ENCODE results near the gene FAM222A. TPM values are rescaled to one million over a fixed set of nuclear protein-coding genes. Genes with fewer than 3 reads are reported as not detected.

The FAM222A gene
- total RNA-seq, 1 donor from 2014 or later, result 13.9 TPM

DNA sequence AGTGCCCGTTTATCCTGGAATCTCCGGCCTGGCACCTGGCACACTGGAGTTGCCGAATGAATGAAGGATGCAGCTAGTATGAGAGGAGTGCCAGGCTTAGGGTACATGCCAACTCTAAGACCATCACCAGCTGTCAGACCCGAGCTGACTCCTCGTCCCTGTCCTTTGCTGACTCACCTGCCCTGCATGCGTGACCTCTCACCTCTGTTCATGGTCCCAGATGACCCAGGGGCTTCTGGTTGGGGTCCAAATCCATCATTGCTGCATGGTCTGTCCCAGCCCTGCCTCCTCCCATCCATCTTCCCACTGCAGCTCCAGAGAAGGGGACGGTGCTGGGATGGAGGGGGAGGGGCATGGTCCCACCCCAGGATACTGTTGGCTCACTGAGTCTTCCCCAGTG is 9.9 kb upstream of the FAM222A start:
- TF ChIP-seq, protein P1, sequence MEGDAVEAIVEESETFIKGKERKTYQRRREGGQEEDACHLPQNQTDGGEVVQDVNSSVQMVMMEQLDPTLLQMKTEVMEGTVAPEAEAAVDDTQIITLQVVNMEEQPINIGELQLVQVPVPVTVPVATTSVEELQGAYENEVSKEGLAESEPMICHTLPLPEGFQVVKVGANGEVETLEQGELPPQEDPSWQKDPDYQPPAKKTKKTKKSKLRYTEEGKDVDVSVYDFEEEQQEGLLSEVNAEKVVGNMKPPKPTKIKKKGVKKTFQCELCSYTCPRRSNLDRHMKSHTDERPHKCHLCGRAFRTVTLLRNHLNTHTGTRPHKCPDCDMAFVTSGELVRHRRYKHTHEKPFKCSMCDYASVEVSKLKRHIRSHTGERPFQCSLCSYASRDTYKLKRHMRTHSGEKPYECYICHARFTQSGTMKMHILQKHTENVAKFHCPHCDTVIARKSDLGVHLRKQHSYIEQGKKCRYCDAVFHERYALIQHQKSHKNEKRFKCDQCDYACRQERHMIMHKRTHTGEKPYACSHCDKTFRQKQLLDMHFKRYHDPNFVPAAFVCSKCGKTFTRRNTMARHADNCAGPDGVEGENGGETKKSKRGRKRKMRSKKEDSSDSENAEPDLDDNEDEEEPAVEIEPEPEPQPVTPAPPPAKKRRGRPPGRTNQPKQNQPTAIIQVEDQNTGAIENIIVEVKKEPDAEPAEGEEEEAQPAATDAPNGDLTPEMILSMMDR (conservative IDR thresholded peaks at IDR 0.05), result no peak
- no peaks in the 10 kb centered on the region for H3K9me3 Mint-ChIP-seq
- H3K27me3 Mint-ChIP-seq (ENCODE audit: low read depth), result no peaks in the 10 kb centered on the region
- peaks cover 7% of the 10 kb centered on the region for H3K4me1 Mint-ChIP-seq
- H3K36me3 Mint-ChIP-seq (ENCODE audit: low read depth), result no peaks in the 10 kb centered on the region
- H3K27ac Mint-ChIP-seq (ENCODE audit: unreplicated experiment), result no peak overlapping the region
- no peak overlapping the region for H3K4me3 Mint-ChIP-seq
- no peak for DNase-seq (ENCODE audit: low read depth, low spot score)

GRCh38 chr12:109704371-109705098 is 9.1 kb upstream of the FAM222A start:
- Mint-ChIP-seq H3K27me3 (ENCODE audit: low read depth) (no peaks in the 10 kb centered on the region), H3K36me3 (ENCODE audit: low read depth) (no peaks in the 10 kb centered on the region), H3K4me1 (peaks cover 15% of the 10 kb centered on the region), H3K4me3 (no peak overlapping the region), H3K27ac (ENCODE audit: unreplicated experiment) (no peak overlapping the region), H3K9me3 (no peaks in the 10 kb centered on the region)
- no peak for DNase-seq (ENCODE audit: low read depth, low spot score)
- TF ChIP-seq, protein P1 (conservative IDR thresholded peaks at IDR 0.05), result no peak

GRCh38 chr12:109705291-109705690 is 8.3 kb upstream of the FAM222A start:
- TF ChIP-seq, protein P1 (conservative IDR thresholded peaks at IDR 0.05), result no peak
- Mint-ChIP-seq H3K27ac (ENCODE audit: unreplicated experiment) (no peak overlapping the region), H3K27me3 (ENCODE audit: low read depth) (no peaks in the 10 kb centered on the region), H3K4me3 (no peak overlapping the region), H3K4me1 (peaks cover 22% of the 10 kb centered on the region), H3K36me3 (ENCODE audit: low read depth) (no peaks in the 10 kb centered on the region), H3K9me3 (no peaks in the 10 kb centered on the region)
- no peak for DNase-seq (ENCODE audit: low read depth, low spot score)

- H3K27me3 Mint-ChIP-seq (ENCODE audit: low read depth), result peaks cover 5% of the 10 kb centered on the region
- DNase-seq (ENCODE audit: low read depth, low spot score), result no peak
- TF ChIP-seq, protein P1 (conservative IDR thresholded peaks at IDR 0.05), result no peak
- H3K4me1 Mint-ChIP-seq, result peaks cover 33% of the 10 kb centered on the region
- no peaks in the 10 kb centered on the region for H3K36me3 Mint-ChIP-seq (ENCODE audit: low read depth)
- no peaks in the 10 kb centered on the region for H3K9me3 Mint-ChIP-seq
- H3K27ac Mint-ChIP-seq (ENCODE audit: unreplicated experiment), result no peak overlapping the region
- no peak overlapping the region for H3K4me3 Mint-ChIP-seq
These were observed 7.3 kb upstream of the FAM222A start for GRCh38 chr12:109706398-109706746.

GRCh38 chr12:109706747-109707469 is 6.7 kb upstream of the FAM222A start:
- H3K27ac Mint-ChIP-seq (ENCODE audit: unreplicated experiment), result no peak overlapping the region
- TF ChIP-seq, protein P1 (conservative IDR thresholded peaks at IDR 0.05), result no peak
- no peak for DNase-seq (ENCODE audit: low read depth, low spot score)
- H3K9me3 Mint-ChIP-seq, result no peaks in the 10 kb centered on the region
- no peaks in the 10 kb centered on the region for H3K36me3 Mint-ChIP-seq (ENCODE audit: low read depth)
- no peak overlapping the region for H3K4me3 Mint-ChIP-seq
- peaks cover 10% of the 10 kb centered on the region for H3K27me3 Mint-ChIP-seq (ENCODE audit: low read depth)
- H3K4me1 Mint-ChIP-seq, result peaks cover 33% of the 10 kb centered on the region

All from neural crest cell (in vitro differentiated cells).